Transverse colon (tissue), 4 donors: ENCODE measurements around the gene C2orf49. TPM values are rescaled to one million over a fixed set of nuclear protein-coding genes. Genes with fewer than 3 reads are reported as not detected.

Experiments
- DNase-seq: peaks from one replicate; pipeline ENCODE4 v3.0.0-alpha.2; 2019
- H3K27ac ChIP-seq, 4 donors: fragments of 200-600 bp; sonication (generic); 2 replicates each; pipeline ENCODE4 v1.5.1; 2016 to 2018; ENCODE audit warnings: inconsistent platforms in 4 of 4
- H3K27me3 ChIP-seq: fragments of 200-600 bp; sonication (generic); 2 replicates; pipeline ENCODE4 v1.5.1; 2017; ENCODE audit warnings: inconsistent platforms
- H3K36me3 ChIP-seq, 4 donors: fragments of 200-600 bp; sonication (generic); 2 replicates each; pipeline ENCODE4 v1.5.1; 2017 to 2019; ENCODE audit warnings: inconsistent platforms in 4 of 4
- H3K4me1 ChIP-seq, 4 donors: fragments of 200-600 bp; sonication (generic); 2 replicates each; pipeline ENCODE4 v1.5.1; 2017 to 2020; ENCODE audit warnings: inconsistent platforms in 4 of 4
- H3K4me3 ChIP-seq, 4 donors: fragments of 200-600 bp; sonication (generic); 1 replicate in 1 of 4; 2 replicates in 3 of 4; pipeline versions ENCODE4 v1.5.1 to v1.6.1; 2017 to 2019; ENCODE audit warnings: inconsistent platforms in 4 of 4
- H3K9me3 ChIP-seq, 2 donors: fragments of 200-600 bp; sonication (generic); 2 replicates each; pipeline ENCODE4 v1.5.1; 2017 to 2019; ENCODE audit warnings: inconsistent platforms in 2 of 2
- CTCF ChIP-seq, 5 experiments: fragments of 200-600 bp in 3 of 5; fragments of 450-650 bp in 2 of 5; sonication (generic) in 3 of 5; IDR thresholded peaks; 1 replicate in 2 of 5; 2 replicates in 3 of 5; pipeline ENCODE4 v1.5.1; 2016 to 2017; ENCODE audit warnings: antibody characterized with exemption in 5 of 5, inconsistent platforms in 3 of 5, mild to moderate bottlenecking in 2 of 5, moderate library complexity in 1 of 5
- EP300 ChIP-seq: sonication (generic); formaldehyde crosslinking; IDR thresholded peaks from one replicate; pipeline ENCODE4 v1.6.1; 2017; ENCODE audit warnings: antibody characterized with exemption, low read depth
- POLR2A ChIP-seq: fragments of 450-650 bp; IDR thresholded peaks from one replicate; pipeline ENCODE4 v1.6.1; 2016; ENCODE audit warnings: antibody characterized with exemption, mild to moderate bottlenecking, moderate library complexity
- POLR2AphosphoS5 ChIP-seq, 3 donors: sonication (generic); formaldehyde crosslinking; IDR thresholded peaks; one replicate each; pipeline ENCODE4 v1.6.1; 2016; ENCODE audit warnings: antibody characterized with exemption in 3 of 3
- WGBS, 2 donors: methylation state at CpG; one replicate each; pipeline ENCODE4 v1.1.5; 2018; ENCODE audit warnings: low coverage in 1 of 2; 5-methylcytosine and 5-hydroxymethylcytosine counted together
- in situ Hi-C, 4 donors: fragments of 200-750 bp; cut with MboI; loops; one replicate each; pipeline versions ENCODE4 v1.15.0 to v1.15.1; 2017; ENCODE audit warnings: low sequenced_read_pairs in 3 of 4, low pct_ligation_motif_present in 1 of 4, low pct_unique_long_range_greater_than_20kb in 1 of 4
- intact Hi-C: fragments of 100-400 bp; cut with DNase I; formaldehyde crosslinking; loops from one replicate; pipeline ENCODE4 v1.15.1; 2023; ENCODE audit warnings: low total_unique reads
- total RNA-seq, 4 donors: library from RNA; depleted of rRNA; stranded (reverse); fragments of >200 nt; gene quantifications; one replicate each; pipeline ENCODE4 v1.1.0, GENCODE V29; 2016

Gene C2orf49
- total RNA-seq, 4 donors from 2014 or later, result 1.8 to 17.6 (median 14.5) TPM

- H3K4me3 ChIP-seq, result no peak overlapping the region
- H3K27me3 ChIP-seq, result no peaks in the 10 kb centered on the region
- 90 to 100% methylated on average over 2 of the region's 2 CpGs for WGBS, 2 donors
- no peak overlapping the region for H3K27ac ChIP-seq
- DNase-seq, result no peak
- TF ChIP-seq POLR2AphosphoS5 (IDR thresholded peaks at IDR 0.05), result no peak
- no peak for TF ChIP-seq POLR2A
- no peak for TF ChIP-seq EP300
- TF ChIP-seq CTCF (IDR thresholded peaks at IDR 0.05), result no peak
- in situ Hi-C loops, result no loop called here
- H3K9me3 ChIP-seq, result no peaks in the 10 kb centered on the region
- intact Hi-C loops, result no loop called here
- H3K4me1 ChIP-seq, result peaks cover 12 to 31% (median 27%) of the 10 kb centered on the region in 4 donors
- peaks cover 0 to 10% (median 0%) of the 10 kb centered on the region in 4 donors for H3K36me3 ChIP-seq
Observed at GRCh38 chr2:105335469-105335868, 1.9 kb upstream of the C2orf49 start.

DNA sequence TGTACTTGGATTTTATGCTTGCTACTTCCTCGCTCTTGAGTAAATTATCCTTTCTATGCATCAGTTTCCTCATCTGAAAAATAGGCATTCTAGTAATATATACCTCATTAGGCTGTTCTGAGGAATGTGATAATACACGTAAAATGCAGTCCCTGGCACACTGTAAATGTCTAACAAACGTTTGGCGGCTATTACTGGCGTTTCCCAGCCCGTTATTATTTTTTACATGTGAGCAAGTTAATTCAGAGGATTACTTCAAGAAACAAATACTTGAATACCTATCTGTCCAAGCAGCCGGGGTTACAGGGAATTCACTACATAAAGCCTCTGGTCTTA, 586 bp upstream of the C2orf49 start:
- 2 to 4% methylated on average over 7 of the region's 7 CpGs for WGBS, 2 donors
- H3K9me3 ChIP-seq, result no peaks in the 10 kb centered on the region
- no peaks in the 10 kb centered on the region for H3K27me3 ChIP-seq
- no peak for DNase-seq
- peaks cover 12 to 26% (median 22%) of the 10 kb centered on the region in 4 donors for H3K4me1 ChIP-seq
- H3K36me3 ChIP-seq, result peaks cover 0 to 13% (median 3%) of the 10 kb centered on the region in 4 donors
- no peak for TF ChIP-seq EP300
- no peak for TF ChIP-seq POLR2AphosphoS5 (IDR thresholded peaks at IDR 0.05)
- TF ChIP-seq POLR2A, result no peak
- no peak for TF ChIP-seq CTCF (IDR thresholded peaks at IDR 0.05)
- H3K27ac ChIP-seq, result peak overlapping the region; percentile 86 to 97 (median 92)
- intact Hi-C loops (no loop called here), in situ Hi-C loops (no loop called here)
- peak overlapping the region; percentile 64 to 93 (median 78) for H3K4me3 ChIP-seq

- Histone ChIP-seq H3K4me3 (peak overlapping the region; percentile 64 to 93 (median 78)), H3K27me3 (no peaks in the 10 kb centered on the region), H3K36me3 (peaks cover 0 to 19% (median 9%) of the 10 kb centered on the region in 4 donors), H3K4me1 (peaks cover 12 to 26% (median 22%) of the 10 kb centered on the region in 4 donors), H3K27ac (peak overlapping the region; percentile 86 to 97 (median 92)), H3K9me3 (no peaks in the 10 kb centered on the region)
- in situ Hi-C loops, result no loop called here
- TF ChIP-seq POLR2A, result no peak
- TF ChIP-seq EP300, result no peak
- no peak for TF ChIP-seq CTCF (IDR thresholded peaks at IDR 0.05)
- no peak for TF ChIP-seq POLR2AphosphoS5 (IDR thresholded peaks at IDR 0.05)
- 9 to 18% methylated on average over 1 to 5 of the region's 5 CpGs for WGBS, 2 donors
- no peak for DNase-seq
- intact Hi-C loops, result no loop called here
Observed at GRCh38 chr2:105338020-105338385, 663 bp downstream of the C2orf49 start.

DNA sequence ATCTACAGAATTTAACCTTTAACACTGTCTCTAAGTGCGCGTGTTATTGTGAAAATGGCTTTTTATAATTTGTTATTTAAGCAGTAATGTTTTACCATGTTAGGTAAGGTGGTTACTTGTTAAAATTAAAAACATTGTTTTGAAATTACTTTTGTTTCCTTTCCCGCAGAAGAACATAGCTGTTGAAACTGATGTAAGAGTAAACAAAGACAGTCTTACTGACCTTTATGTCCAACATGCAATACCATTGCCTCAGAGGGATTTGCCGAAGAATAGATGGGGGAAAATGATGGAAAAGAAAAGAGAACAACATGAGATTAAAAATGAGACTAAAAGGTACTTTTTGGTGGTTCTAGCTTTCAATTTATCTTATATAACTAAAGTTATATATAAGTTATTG, 2.1 kb downstream of the C2orf49 start:
- no peak for DNase-seq
- H3K9me3 ChIP-seq, result no peaks in the 10 kb centered on the region
- intact Hi-C loops, result no loop called here
- H3K4me3 ChIP-seq, result no peak overlapping the region
- in situ Hi-C loops, result no loop called here
- peaks cover 12 to 26% (median 22%) of the 10 kb centered on the region in 4 donors for H3K4me1 ChIP-seq
- TF ChIP-seq EP300 (no peak), POLR2AphosphoS5 (IDR thresholded peaks at IDR 0.05) (no peak), CTCF (IDR thresholded peaks at IDR 0.05) (no peak), POLR2A (no peak)
- WGBS, 2 donors, result 75 to 78% methylated on average over 4 of the region's 4 CpGs
- H3K27me3 ChIP-seq, result no peaks in the 10 kb centered on the region
- H3K36me3 ChIP-seq, result peaks cover 0 to 28% (median 13%) of the 10 kb centered on the region in 4 donors
- H3K27ac ChIP-seq, result peak overlapping the region in 1 of 4 donors; percentile 94
